SK-N-SH (cell line): Measurements from ENCODE around the gene TRIM69.

Experiments used
- CTCF ChIP-seq: fragments of 200-600 bp; sonication (generic); IDR thresholded peaks from 2 replicates; pipeline ENCODE4 v1.6.1; 2017; ENCODE audit warnings: antibody characterized with exemption, mild to moderate bottlenecking, moderate library complexity
- EP300 ChIP-seq, 2 experiments: IDR thresholded peaks; 2 replicates each; pipeline versions ENCODE4 v1.4.0 to v1.6.1; 2012; ENCODE audit warnings: borderline replicate concordance in 1 of 2, low read depth in 1 of 2, low read length in 1 of 2
- FOSL2 ChIP-seq: IDR thresholded peaks from 2 replicates; pipeline ENCODE4 v1.4.0; 2012; ENCODE audit warnings: low read depth, mild to moderate bottlenecking, moderate library complexity, borderline replicate concordance
- MEF2A ChIP-seq: IDR thresholded peaks from 2 replicates; pipeline ENCODE4 v1.4.0; 2012; ENCODE audit warnings: low read depth, borderline replicate concordance
- POLR2AphosphoS5 ChIP-seq: IDR thresholded peaks from 2 replicates; pipeline ENCODE4 v1.6.1; 2012; ENCODE audit warnings: low read depth, low read length
- REST ChIP-seq: IDR thresholded peaks from 2 replicates; pipeline ENCODE4 v1.6.1; 2012; ENCODE audit warnings: mild to moderate bottlenecking, low read depth, low read length, moderate library complexity
- SMC3 ChIP-seq: IDR thresholded peaks from 2 replicates; pipeline ENCODE4 v1.6.1; 2012; ENCODE audit warnings: low read depth, low read length, improper control_type of control experiment
- TCF12 ChIP-seq: IDR thresholded peaks from 2 replicates; pipeline ENCODE4 v1.4.0; 2012
- TEAD4 ChIP-seq: IDR thresholded peaks from 2 replicates; pipeline ENCODE4 v1.4.0; 2012; ENCODE audit warnings: mild to moderate bottlenecking, borderline replicate concordance; ENCODE audit not compliant: insufficient read depth
- USF1 ChIP-seq: IDR thresholded peaks from 2 replicates; pipeline ENCODE4 v1.4.0; 2012; ENCODE audit warnings: low read depth, borderline replicate concordance
- TF ChIP-seq, protein P1 (sequence below): IDR thresholded peaks from 2 replicates; pipeline ENCODE4 v1.4.0; 2012; ENCODE audit warnings: low read depth
- TF ChIP-seq, protein P2 (sequence below): fragments of 150-350 bp; IDR thresholded peaks from 2 replicates; pipeline ENCODE4 v1.6.1; 2016; ENCODE audit warnings: mild to moderate bottlenecking, low read depth, low read length

- TF ChIP-seq POLR2AphosphoS5 (no peak), CTCF (no peak), FOSL2 (no peak), EP300 (IDR thresholded peaks at IDR 0.05; ENCODE audit: borderline replicate concordance in 1 of 2, low read depth in 1 of 2, low read length in 1 of 2) (no peak), SMC3 (no peak), USF1 (no peak), REST (no peak), TCF12 (no peak), TEAD4 (no peak), MEF2A (no peak)
- TF ChIP-seq, protein P1, sequence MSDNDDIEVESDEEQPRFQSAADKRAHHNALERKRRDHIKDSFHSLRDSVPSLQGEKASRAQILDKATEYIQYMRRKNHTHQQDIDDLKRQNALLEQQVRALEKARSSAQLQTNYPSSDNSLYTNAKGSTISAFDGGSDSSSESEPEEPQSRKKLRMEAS = no peak
- TF ChIP-seq, protein P2, sequence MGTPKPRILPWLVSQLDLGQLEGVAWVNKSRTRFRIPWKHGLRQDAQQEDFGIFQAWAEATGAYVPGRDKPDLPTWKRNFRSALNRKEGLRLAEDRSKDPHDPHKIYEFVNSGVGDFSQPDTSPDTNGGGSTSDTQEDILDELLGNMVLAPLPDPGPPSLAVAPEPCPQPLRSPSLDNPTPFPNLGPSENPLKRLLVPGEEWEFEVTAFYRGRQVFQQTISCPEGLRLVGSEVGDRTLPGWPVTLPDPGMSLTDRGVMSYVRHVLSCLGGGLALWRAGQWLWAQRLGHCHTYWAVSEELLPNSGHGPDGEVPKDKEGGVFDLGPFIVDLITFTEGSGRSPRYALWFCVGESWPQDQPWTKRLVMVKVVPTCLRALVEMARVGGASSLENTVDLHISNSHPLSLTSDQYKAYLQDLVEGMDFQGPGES = no peak
Measured at GRCh38 chr15:44801797-44802196, 65.5 kb downstream of the TRIM69 start.
